ENCODE measurements around the gene MTUS2.

- no peak for TF ChIP-seq CTCF (IDR thresholded peaks at IDR 0.05 in 4 of 5, conservative IDR thresholded peaks at IDR 0.05 in 1 of 5)
- TF ChIP-seq POLR2A (IDR thresholded peaks at IDR 0.05), result no peak
Measured at GRCh38 chr13:29521336-29521735, 701.2 kb downstream of the MTUS2 start.

All from gastrocnemius medialis (tissue), 4 donors.